Tongue (tissue), 2 donors: Measurements from ENCODE around the gene TBC1D22B. TPM values are rescaled to one million over a fixed set of nuclear protein-coding genes. Genes with fewer than 3 reads are reported as not detected.
"Not testable (repeated sequence)": the region's sequence is repeated elsewhere in the genome, so short reads cannot be mapped to it uniquely, and the experiment has no call there.

ENCODE experiments used
- DNase-seq: peaks from one replicate; pipeline ENCODE4 v3.0.0-alpha.2; 2015
- total RNA-seq: library from RNA; depleted of rRNA; stranded (reverse); fragments of >200 nt; gene quantifications from one replicate; pipeline ENCODE4 v1.2.3, GENCODE V29; 2014

Gene TBC1D22B
- total RNA-seq, 1 donor from 2014 or later, result 7.0 TPM

GRCh38 chr6:37269105-37269504 lies 11.5 kb downstream of the TBC1D22B start:
- DNase-seq, result no peak

- DNase-seq, result no peak
Measured at GRCh38 chr6:37272834-37273566, 15.4 kb downstream of the TBC1D22B start.

GRCh38 chr6:37273690-37274089 lies 16.1 kb downstream of the TBC1D22B start:
- DNase-seq, result no peak

GRCh38 chr6:37275350-37275749 lies 17.8 kb downstream of the TBC1D22B start:
- DNase-seq, result no peak

- DNase-seq, result no peak
Measured at GRCh38 chr6:37277001-37277409, 19.4 kb downstream of the TBC1D22B start.

- DNase-seq, result no peak
Measured at GRCh38 chr6:37279366-37280134, 22.0 kb downstream of the TBC1D22B start.

GRCh38 chr6:37280162-37280887 lies 22.8 kb downstream of the TBC1D22B start:
- DNase-seq, result no peak

GRCh38 chr6:37282371-37282770 lies 24.8 kb downstream of the TBC1D22B start:
- DNase-seq, result no peak

- DNase-seq, result peak; percentile 79
Measured at GRCh38 chr6:37283268-37283667, 25.7 kb downstream of the TBC1D22B start.

GRCh38 chr6:37283671-37284151 lies 26.1 kb downstream of the TBC1D22B start:
- peak; percentile 91 for DNase-seq

- no peak for DNase-seq
Measured at GRCh38 chr6:37284781-37285180, 27.2 kb downstream of the TBC1D22B start.

GRCh38 chr6:37285861-37286311 lies 28.3 kb downstream of the TBC1D22B start:
- DNase-seq, result no peak

- no peak for DNase-seq
Measured at GRCh38 chr6:37287519-37288157, 30.1 kb downstream of the TBC1D22B start.

- DNase-seq, result no peak
Measured at GRCh38 chr6:37288247-37288646, 30.7 kb downstream of the TBC1D22B start.

- DNase-seq, result no peak
Measured at GRCh38 chr6:37289931-37290330, 32.4 kb downstream of the TBC1D22B start.

- no peak for DNase-seq
Measured at GRCh38 chr6:37293426-37293825, 35.9 kb downstream of the TBC1D22B start.

GRCh38 chr6:37297637-37298036 lies 40.1 kb downstream of the TBC1D22B start:
- DNase-seq, result not testable (repeated sequence)

- DNase-seq, result no peak
Measured at GRCh38 chr6:37298958-37299357, 41.4 kb downstream of the TBC1D22B start.

- no peak for DNase-seq
Measured at GRCh38 chr6:37299990-37300389, 42.4 kb downstream of the TBC1D22B start.

- no peak for DNase-seq
Measured at GRCh38 chr6:37302086-37302686, 44.6 kb downstream of the TBC1D22B start.

- DNase-seq, result no peak
Measured at GRCh38 chr6:37303091-37303660, 45.6 kb downstream of the TBC1D22B start.
